ENCODE data around the gene ARID1B.
A peak's percentile ranks its signal among the peaks of the same experiment; 100 is the strongest.

Gene ARID1B

GRCh38 chr6:156791320-156791850 lies 14.2 kb downstream of the ARID1B start:
- DNase-seq (ENCODE audit: low spot score), result no peak

DNA sequence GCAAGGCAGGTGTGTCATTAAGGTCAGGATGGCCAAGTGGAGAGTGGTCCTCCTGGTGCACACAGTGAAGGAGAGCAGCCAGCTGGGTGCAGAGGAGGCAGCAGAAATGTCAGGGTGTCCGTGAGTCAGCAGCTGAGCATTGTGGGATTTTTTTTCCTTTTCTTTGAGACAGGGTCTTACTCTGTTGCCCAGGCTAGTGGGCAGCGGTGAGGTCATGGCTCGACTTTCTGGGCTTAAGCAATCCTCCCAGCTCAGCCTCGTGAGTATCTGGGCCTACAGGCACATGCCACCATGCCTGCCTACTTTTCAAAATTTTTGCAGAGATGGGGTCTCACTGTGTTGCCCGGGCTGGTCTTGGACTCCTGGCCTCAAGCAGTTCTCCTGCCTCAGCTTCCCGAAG lies 16.0 kb downstream of the ARID1B start:
- DNase-seq (ENCODE audit: low spot score), result no peak

- DNase-seq (ENCODE audit: low spot score), result no peak
Measured at GRCh38 chr6:156794546-156795354, 17.6 kb downstream of the ARID1B start.

- DNase-seq (ENCODE audit: low spot score), result no peak
Measured at GRCh38 chr6:156795825-156796224, 18.6 kb downstream of the ARID1B start.

DNA sequence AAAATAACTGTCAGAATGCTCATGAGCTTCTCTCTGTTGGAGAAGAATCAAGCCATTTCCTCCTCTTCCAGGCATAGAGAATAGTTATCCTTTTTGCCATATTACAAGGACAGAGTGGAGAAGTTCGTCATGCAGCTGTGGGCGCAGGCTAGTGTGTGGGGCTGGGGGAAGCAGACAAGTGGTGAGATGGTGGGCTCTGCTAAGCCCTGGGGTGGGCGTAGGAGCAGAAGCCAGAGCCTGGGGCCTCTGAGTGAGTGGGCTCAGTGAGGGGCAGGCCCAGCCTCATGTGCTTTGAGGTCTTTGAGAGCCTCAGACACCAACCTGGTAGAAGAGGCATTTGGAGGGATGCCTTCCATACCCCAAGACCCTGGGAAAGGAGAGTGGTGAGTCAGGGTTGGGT lies 19.4 kb downstream of the ARID1B start:
- no peak for DNase-seq (ENCODE audit: low spot score)

DNA sequence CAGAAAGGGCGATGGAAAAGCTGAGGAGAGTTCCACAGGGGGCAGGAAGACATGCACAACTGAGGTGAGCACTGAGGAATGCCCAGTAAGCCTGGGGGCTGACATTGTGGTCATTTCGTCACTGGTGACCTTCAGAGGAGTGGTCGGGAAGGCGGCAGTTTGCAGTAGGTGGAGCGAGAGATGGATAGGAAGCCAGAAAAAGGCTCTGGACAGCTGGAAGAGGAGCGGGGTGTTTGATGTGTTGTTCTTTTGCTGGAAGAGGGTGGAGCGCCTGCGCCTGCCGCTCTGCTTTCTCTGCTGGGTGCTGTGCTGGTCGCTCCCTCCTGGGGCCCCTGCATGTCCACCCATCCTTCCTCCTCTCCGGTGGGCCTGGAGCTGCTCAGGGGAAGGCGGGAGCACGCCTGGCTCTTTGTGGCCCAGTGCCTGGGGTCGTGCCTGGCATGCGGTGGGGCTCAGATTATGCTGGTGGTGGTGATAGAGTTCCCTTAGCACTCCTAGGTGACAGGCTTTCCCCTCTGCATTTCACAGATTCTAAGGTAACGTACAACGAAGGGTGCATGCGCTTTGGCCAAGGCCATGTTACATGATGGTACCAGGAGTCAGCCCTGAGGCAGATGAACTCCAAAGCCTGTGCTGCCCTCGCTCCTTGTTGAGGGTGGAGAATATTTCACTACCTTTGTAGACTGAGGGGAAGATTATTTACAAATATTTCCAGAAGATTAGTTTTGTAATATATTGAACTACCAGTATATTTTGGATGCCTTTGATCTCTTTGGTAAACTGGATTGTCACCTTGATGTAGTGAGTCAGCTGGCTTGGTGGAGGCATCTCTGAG lies 20.9 kb downstream of the ARID1B start:
- no peak for DNase-seq (ENCODE audit: low spot score)

DNA sequence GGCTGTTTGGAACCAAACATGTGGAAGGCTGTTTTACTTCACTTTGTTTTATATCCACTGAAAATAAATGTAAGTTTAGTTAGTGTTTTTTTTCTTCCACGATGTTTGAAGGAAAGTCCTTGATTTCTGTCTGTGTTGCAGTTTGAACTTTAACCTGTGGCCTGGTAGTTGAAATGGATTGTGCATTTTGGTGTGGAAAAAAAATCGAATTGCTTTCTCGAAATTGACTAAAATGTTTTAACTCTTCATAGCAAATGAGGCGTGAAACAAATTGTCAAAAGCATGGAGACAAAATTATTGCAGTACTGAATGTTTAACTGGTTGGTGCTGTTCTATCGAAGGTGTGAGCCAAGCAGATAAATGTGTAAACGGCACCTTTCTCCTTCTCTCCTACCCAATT lies 24.5 kb downstream of the ARID1B start:
- DNase-seq (ENCODE audit: low spot score), result no peak

DNA sequence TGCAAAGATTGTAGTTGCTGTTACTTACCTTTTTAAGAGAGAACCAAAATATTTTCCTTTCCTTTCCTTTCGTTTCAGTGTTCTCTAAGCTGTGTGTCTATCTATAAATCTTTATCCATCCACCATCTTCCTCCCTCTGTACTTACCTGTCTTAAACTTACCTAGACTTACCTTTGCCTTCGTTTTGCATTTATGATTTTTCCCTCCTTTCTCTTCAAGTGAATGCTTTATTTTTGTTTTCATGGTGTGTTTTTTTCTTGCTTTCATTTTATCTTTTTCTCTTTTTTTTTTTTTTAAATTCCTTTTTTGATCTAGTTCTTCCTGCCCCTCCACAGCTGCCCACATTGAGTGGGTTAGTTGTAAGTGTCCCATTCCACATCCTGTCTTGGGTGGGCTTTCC lies 26.2 kb downstream of the ARID1B start:
- DNase-seq (ENCODE audit: low spot score), result no peak

- no peak for DNase-seq (ENCODE audit: low spot score)
Measured at GRCh38 chr6:156804402-156804801, 27.2 kb downstream of the ARID1B start.

DNA sequence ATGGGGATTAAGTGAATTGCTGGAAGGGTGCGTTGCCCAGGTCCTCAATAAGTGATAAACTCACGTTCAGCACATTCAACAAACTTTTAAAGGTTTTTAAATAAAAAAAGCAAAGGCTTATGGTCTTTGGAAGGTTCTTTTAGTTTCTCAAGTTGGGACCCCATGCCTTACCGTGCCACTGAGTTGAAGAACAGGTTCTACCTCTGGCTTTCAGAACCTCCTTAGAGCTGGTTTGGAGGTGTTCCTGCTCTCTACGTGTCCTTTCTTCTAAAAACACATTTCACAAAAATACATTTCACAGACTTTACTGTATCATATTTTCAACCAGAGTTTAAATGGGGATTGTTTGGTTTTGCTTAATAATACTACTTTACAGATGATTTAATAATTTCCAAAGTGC lies 29.0 kb downstream of the ARID1B start:
- DNase-seq (ENCODE audit: low spot score), result no peak

DNA sequence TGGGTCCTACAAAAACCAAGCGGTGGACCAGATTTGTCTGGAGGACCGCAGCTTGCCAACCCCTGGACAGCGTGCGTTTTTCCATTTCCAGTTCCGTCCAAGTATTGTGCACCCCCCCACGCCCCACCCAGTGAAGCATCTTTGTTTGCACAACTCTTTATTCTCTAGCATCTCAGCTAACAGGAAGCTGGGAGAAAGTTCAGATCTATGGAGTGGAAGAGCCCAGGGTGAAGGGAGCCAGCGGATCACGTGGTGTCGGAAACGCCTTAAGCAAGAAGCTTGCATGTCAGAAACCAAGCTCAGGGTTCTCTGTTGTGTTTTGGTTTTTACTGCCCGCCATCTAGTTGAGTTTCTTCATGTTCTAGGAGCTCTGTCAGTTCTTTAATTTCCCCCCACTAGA lies 29.9 kb downstream of the ARID1B start:
- no peak for DNase-seq (ENCODE audit: low spot score)

DNA sequence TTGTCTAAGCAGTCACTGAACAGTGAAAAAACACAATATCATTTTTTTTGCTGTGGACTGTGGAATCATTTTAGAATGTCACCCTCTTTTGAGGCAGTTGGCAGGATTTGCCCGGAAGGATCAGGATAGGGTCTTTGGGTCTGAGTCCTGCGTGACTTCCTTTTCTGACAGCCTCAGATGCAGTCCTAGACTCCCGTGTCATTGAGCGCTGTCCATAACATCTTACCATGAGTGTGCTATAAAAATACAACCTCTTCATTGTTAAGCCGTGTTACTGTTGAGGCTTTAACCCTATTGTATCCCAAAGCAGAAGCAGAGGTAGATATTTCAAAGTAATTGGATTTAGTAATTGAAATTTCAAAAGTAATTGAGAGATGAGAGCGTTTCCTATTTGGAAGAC lies 30.6 kb downstream of the ARID1B start:
- DNase-seq (ENCODE audit: low spot score), result no peak

DNA sequence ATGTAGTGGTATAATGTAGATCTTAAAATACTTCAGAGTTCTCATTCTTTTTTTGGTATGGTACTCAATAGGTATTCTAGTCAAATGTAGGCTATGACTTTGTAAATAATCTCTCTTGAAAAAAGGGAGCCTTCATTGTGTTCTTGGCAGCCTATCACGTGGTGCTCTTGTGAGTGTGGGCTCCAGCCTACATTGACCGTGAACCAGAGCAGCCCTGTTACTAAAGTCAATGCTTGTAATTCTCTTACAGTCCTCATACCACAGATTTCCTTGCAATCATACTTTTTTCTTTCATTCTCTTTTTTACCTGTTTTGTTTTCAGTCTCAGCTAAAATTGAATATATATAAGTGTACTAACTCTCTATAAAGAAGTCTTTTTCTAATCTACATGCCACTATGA lies 31.1 kb downstream of the ARID1B start:
- DNase-seq (ENCODE audit: low spot score), result no peak

DNA sequence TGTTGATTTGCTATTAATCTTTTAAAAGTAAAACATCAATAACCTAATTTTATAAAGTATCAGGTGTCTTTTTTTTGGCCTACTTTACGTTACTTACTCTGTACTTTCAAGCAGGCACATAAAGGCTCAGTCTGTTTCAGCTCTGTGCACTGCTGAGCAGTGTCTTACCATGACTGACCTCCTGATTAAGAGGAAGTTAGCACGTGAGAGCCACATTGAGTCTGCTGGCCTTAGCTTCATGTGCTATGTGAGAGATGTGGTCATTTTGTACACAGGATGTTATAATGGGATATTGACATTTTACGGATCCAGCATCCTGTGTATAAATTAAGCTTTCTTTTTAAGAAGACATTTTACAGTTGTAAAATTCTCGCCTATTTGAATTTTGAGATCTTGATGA lies 31.9 kb downstream of the ARID1B start:
- DNase-seq (ENCODE audit: low spot score), result no peak

DNA sequence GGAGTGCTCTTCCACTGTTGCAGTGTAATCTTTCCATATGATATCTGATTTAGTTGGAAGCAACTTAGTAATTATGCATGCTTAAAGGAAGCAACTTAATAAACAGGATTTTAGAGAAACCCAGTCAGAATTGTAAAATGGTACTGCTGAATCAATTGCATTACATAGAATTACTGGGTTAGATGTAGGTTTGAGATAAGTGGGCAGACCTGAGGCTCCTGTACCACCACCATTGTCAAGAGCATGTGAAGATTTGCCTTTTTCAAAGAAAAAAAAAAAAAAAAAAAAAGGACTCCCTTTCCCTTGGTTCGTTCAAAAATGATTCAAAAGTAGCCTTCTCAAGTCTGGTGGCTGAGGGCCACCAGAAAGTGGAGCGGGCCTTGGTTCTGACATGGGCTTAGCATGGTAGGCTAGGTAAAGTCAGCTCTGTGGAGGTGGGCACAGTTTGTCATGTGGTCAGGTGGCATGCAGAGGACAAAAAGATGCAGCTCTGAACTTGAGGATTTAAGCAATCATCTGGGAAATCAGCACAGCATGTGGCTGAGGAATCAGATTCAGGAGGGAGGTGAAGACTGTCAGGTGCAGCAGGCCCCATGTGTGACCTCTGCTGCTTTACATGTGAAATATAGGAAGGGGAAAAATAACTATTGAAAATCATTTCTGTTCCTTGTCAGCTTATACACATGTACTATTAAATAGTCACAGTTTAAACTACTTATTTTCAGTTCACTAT lies 32.4 kb downstream of the ARID1B start:
- DNase-seq (ENCODE audit: low spot score), result no peak

DNA sequence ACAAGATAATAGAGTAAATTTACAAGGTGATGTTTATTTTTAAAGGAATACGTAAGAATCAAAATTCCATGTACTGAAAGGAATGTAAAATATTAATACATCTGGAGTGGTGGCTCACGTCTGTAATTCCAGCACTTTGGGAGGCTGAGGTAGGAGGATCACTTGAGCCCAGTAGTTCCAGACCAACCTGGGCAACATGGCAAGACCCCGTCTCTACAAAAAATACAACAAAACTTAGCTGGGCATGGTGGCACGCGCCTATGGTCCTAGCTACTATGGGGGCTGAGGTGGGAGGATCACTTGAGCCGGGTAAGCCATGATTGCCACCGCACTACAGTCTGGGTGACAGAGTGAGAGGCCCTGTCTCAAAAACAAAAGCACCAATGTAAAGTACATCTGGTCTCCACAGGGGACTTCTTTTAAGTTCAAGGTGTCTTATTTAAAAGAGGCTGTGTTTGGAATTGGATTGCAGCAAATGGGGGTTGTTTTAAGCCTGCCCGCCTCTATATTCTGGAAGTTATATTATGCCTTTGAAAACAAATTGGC lies 36.9 kb downstream of the ARID1B start:
- no peak for DNase-seq (ENCODE audit: low spot score)

- no peak for DNase-seq (ENCODE audit: low spot score)
Measured at GRCh38 chr6:156816505-156816904, 39.3 kb downstream of the ARID1B start.

GRCh38 chr6:156820089-156820798 lies 43.1 kb downstream of the ARID1B start:
- DNase-seq (ENCODE audit: low spot score), result no peak

GRCh38 chr6:156821707-156822106 lies 44.5 kb downstream of the ARID1B start:
- no peak for DNase-seq (ENCODE audit: low spot score)

GRCh38 chr6:156822747-156823206 lies 45.6 kb downstream of the ARID1B start:
- DNase-seq (ENCODE audit: low spot score), result peak; percentile 30

GRCh38 chr6:156824142-156824541 lies 47.0 kb downstream of the ARID1B start:
- no peak for DNase-seq (ENCODE audit: low spot score)
